SH-SY5Y (cell line): ENCODE data around the gene IFNA1.

Experiments used
- GATA2 ChIP-seq: IDR thresholded peaks from 2 replicates; pipeline ENCODE4 v1.6.1; 2011; ENCODE audit warnings: mild to moderate bottlenecking, low read depth, low read length
- GATA3 ChIP-seq: IDR thresholded peaks from 2 replicates; pipeline ENCODE4 v1.6.1; 2011; ENCODE audit warnings: low read depth, mild to moderate bottlenecking, low read length, moderate library complexity

DNA sequence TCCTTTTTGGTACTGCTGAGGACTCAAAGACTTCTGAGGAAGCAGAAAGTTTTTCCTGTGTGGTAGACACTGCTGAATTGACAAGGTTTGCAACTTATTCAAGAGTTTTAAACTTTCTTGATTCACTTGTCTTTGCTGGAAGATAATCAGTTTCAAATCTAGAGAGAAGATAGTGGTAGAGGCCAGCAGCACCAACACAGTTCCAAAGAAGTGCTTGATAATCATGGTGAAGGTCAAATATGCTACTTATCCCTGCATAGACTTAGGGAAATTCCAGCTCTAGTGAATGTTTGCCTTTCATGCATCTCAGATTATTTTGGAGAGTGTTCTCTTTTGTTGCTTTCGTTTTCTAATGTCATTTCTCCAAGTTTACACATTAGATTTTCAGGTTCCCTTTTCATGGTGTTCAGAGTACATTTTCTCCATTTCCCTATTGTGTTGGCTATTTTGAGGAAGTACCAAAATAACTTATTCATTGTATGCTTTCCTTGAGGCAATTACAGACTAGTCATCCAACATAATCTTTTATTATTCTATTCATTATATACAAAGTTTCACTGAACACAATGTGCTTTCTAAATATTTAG is 41.3 kb downstream of the IFNA1 start:
- TF ChIP-seq GATA2 (no peak), GATA3 (no peak)
